Iris pigment epithelial cell (primary cell): ENCODE measurements around the gene NCK2.
"Not testable (repeated sequence)": the region's sequence is repeated elsewhere in the genome, so short reads cannot be mapped to it uniquely, and the experiment has no call there.

Experiments used
- DNase-seq: peaks from one replicate; pipeline ENCODE4 v3.0.0-alpha.2; 2011; ENCODE audit warnings: low read depth

Gene NCK2

GRCh38 chr2:105756435-105756834 is 11.7 kb downstream of the NCK2 start:
- DNase-seq = no peak

- not testable (repeated sequence) for DNase-seq
These were observed 12.2 kb downstream of the NCK2 start for GRCh38 chr2:105756865-105757264.

- no peak for DNase-seq
These were observed 12.7 kb downstream of the NCK2 start for GRCh38 chr2:105757433-105757832.

- DNase-seq = no peak
These were observed 15.5 kb downstream of the NCK2 start for GRCh38 chr2:105760191-105760590.

GRCh38 chr2:105760639-105761337 is 16.1 kb downstream of the NCK2 start:
- DNase-seq = no peak

- peak; percentile 49 for DNase-seq
These were observed 17.3 kb downstream of the NCK2 start for GRCh38 chr2:105761931-105762515.

- no peak for DNase-seq
These were observed 18.4 kb downstream of the NCK2 start for GRCh38 chr2:105763076-105763475.

- no peak for DNase-seq
These were observed 19.3 kb downstream of the NCK2 start for GRCh38 chr2:105764059-105764458.

- DNase-seq = no peak
These were observed 20.9 kb downstream of the NCK2 start for GRCh38 chr2:105765415-105766299.

- DNase-seq = no peak
These were observed 21.7 kb downstream of the NCK2 start for GRCh38 chr2:105766300-105766866.

- DNase-seq = no peak
These were observed 23.5 kb downstream of the NCK2 start for GRCh38 chr2:105768176-105768575.

GRCh38 chr2:105768961-105769452 is 24.3 kb downstream of the NCK2 start:
- DNase-seq = no peak

GRCh38 chr2:105769504-105769903 is 24.8 kb downstream of the NCK2 start:
- DNase-seq = no peak

GRCh38 chr2:105770149-105770548 is 25.4 kb downstream of the NCK2 start:
- no peak for DNase-seq

- DNase-seq = not testable (repeated sequence)
These were observed 26.6 kb downstream of the NCK2 start for GRCh38 chr2:105771291-105771690.

GRCh38 chr2:105771836-105772235 is 27.1 kb downstream of the NCK2 start:
- DNase-seq = no peak

- DNase-seq = no peak
These were observed 27.6 kb downstream of the NCK2 start for GRCh38 chr2:105772362-105772761.

- DNase-seq = no peak
These were observed 28.9 kb downstream of the NCK2 start for GRCh38 chr2:105773568-105773967.

- no peak for DNase-seq
These were observed 30.1 kb downstream of the NCK2 start for GRCh38 chr2:105774781-105775337.

GRCh38 chr2:105775809-105776559 is 31.3 kb downstream of the NCK2 start:
- no peak for DNase-seq

- no peak for DNase-seq
These were observed 31.8 kb downstream of the NCK2 start for GRCh38 chr2:105776560-105776928.
